ENCODE measurements around the gene HOXA13.
A peak's percentile ranks its signal among the peaks of the same experiment; 100 is the strongest.

Gene HOXA13

GRCh38 chr7:27144781-27145164 lies 55.1 kb downstream of the HOXA13 start:
- TF ChIP-seq Cebpa-rat (IDR thresholded peaks at IDR 0.05): no peak
- Histone ChIP-seq H3K4me2 (no peak overlapping the region), H4K20me1 (peaks cover 0 to 8% (median 0%) of the 10 kb centered on the region in 11 experiments; a peak in 3 of 22 replicates), H3K27ac (no peak overlapping the region), H3K9me3 (replicated peaks in 1 of 11) (peaks cover 69 to 82% (median 75%) of the 10 kb centered on the region in 11 experiments), H3K4me1 (peaks cover 0 to 4% (median 0%) of the 10 kb centered on the region in 10 experiments; a peak in 2 of 20 replicates), H3K9ac (no peak overlapping the region), H3K4me3 (peak overlapping the region in 2 of 10 experiments; percentile 22 to 35; a peak in 5 of 20 replicates), H3K36me3 (peaks cover 0 to 16% (median 0%) of the 10 kb centered on the region in 11 experiments; a peak in 3 of 22 replicates), H3K27me3 (peaks cover 83 to 95% (median 87%) of the 10 kb centered on the region in 11 experiments)
